Measurements from ENCODE around the gene CD27. TPM values are rescaled to one million over a fixed set of nuclear protein-coding genes. Genes with fewer than 3 reads are reported as not detected.
"Not testable (repeated sequence)": the region's sequence is repeated elsewhere in the genome, so short reads cannot be mapped to it uniquely, and the experiment has no call there.

The CD27 gene
- total RNA-seq, 1 experiment from 2014 or later, result not detected

DNA sequence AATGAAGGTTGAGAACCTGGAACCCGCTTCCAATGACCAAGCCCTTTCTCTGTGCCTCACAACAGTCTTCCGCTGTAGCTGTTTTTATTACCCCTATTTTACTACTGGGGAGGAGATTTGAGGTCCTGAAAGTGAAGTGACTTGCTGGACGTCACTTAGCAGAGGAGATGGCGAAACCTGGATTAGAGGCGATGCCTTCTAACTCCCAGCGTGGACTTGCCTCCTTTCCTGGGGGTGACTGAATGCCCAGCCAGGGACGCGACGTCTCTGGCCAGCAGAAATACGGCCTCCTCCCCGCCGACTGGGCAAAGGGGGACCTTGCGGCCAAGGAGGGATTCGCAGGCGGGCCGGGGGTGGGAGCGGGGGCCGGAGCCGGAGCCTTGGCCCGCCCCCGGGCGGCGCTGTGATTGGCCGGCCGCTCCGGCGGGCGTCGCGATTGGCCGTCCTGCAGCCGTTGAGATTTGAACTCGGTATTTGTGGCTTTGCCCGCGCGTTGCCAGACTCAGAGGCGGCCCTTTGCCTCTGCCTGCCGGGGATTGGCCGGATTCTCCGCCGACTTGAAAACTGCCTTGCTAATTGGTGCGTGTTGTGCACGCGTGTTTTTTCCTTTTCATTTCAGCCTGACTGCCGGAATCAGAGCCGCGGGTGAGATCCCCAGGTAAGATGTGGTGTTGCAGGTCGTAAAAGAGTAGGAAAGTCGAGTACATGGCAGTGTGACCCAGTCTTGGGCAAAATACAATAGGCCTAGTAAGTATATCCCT is 48.9 kb downstream of the CD27 start, which contains the start of gene NCAPD2:
Gene NCAPD2, plus strand, starts transcription at position 606 of the 761 bp plus-strand sequence. CDS start 997 bp downstream, outside the sequence.
- no TSS peak for BruUV-seq (replicated peaks)
- POLR2A ChIA-PET (ENCODE audit: low non-redundant PET), result interaction anchor here (0.7 to 1.0 kb wide), 2 partner anchors 21 to 40 kb away, joined by 3 read pairs; partner anchors contain the start of gene GAPDH
- Histone ChIP-seq H3K9me3 (ENCODE audit: low read depth, low read length, poor library complexity, severe bottlenecking) (no peaks in the 10 kb centered on the region), H3K4me3 (ENCODE audit: low read depth, low read length, poor library complexity, severe bottlenecking) (peak within 1 kb of the TSS; percentile 86), H3K4me1 (ENCODE audit: insufficient read depth, low read length, poor library complexity, severe bottlenecking) (peaks cover 18% of the 10 kb centered on the region), H3K27ac (ENCODE audit: low read depth, low read length, poor library complexity, severe bottlenecking) (peak within 1 kb of the TSS; percentile 97), H3K36me3 (ENCODE audit: insufficient read depth, low read length, poor library complexity, severe bottlenecking) (peaks cover 35% of the 10 kb centered on the region), H3K27me3 (replicated peaks; ENCODE audit: insufficient read depth, low read depth, low read length, poor library complexity) (no peaks in the 10 kb centered on the region)
- CTCF ChIA-PET, result interaction anchor here (1.0 to 1.5 kb wide), 3 partner anchors 22 to 44 kb away, joined by 3 read pairs; partner anchors contain the start of gene VAMP1
- peak; percentile 99 for DNase-seq (ENCODE audit: low spot score)
- TF ChIP-seq, protein P1, sequence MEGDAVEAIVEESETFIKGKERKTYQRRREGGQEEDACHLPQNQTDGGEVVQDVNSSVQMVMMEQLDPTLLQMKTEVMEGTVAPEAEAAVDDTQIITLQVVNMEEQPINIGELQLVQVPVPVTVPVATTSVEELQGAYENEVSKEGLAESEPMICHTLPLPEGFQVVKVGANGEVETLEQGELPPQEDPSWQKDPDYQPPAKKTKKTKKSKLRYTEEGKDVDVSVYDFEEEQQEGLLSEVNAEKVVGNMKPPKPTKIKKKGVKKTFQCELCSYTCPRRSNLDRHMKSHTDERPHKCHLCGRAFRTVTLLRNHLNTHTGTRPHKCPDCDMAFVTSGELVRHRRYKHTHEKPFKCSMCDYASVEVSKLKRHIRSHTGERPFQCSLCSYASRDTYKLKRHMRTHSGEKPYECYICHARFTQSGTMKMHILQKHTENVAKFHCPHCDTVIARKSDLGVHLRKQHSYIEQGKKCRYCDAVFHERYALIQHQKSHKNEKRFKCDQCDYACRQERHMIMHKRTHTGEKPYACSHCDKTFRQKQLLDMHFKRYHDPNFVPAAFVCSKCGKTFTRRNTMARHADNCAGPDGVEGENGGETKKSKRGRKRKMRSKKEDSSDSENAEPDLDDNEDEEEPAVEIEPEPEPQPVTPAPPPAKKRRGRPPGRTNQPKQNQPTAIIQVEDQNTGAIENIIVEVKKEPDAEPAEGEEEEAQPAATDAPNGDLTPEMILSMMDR (conservative IDR thresholded peaks at IDR 0.05; ENCODE audit: low read depth, low read length), result 0 out of 2 replicates have a peak, but pooled peaks have one; percentile 14
- no peak for TF ChIP-seq EZH2 (IDR thresholded peaks at IDR 0.05; ENCODE audit: borderline replicate concordance, low read depth, low read length, poor library complexity, severe bottlenecking)
- intact Hi-C loops (cut with micrococcal nuclease; ENCODE audit: unreplicated experiment), result no loop called here

DNA sequence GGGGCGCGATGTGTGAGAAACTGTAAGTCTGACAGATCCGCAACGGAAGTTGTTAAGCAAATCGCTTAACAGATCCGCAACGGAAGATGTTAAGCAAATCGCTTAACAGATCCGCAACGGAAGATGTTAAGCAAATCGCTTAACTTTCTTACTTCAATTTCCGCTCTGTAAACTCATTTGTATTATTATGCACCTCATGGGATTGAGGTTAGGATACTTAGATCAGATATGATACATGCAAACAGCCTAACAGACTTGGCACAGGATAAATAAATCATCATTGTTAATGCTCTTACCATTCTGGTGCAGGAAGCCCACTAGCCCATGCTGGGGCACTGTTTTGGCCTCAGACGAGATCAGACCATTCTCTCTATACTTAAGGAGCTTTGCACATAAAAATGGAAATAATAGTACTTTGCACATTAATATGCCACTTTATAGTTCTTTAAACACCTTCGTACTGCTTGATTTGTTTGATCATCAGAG is 49.5 kb downstream of the CD27 start:
- no peak for DNase-seq (ENCODE audit: low spot score)
- H3K4me3 ChIP-seq (ENCODE audit: low read depth, low read length, poor library complexity, severe bottlenecking), result peak overlapping the region; percentile 86
- peaks cover 18% of the 10 kb centered on the region for H3K4me1 ChIP-seq (ENCODE audit: insufficient read depth, low read length, poor library complexity, severe bottlenecking)
- intact Hi-C loops (cut with micrococcal nuclease; ENCODE audit: unreplicated experiment), result no loop called here
- ChIA-PET CTCF (interaction anchor here (1.5 kb wide), 1 partner anchor 23 kb away, joined by 3 read pairs; the partner anchor contains the start of gene VAMP1), POLR2A (ENCODE audit: low non-redundant PET) (interaction anchor here (1.0 kb wide), 1 partner anchor 21 kb away, joined by 3 read pairs; no protein-coding TSS in a partner anchor)
- BruUV-seq (replicated peaks), result TSS peak; percentile 66
- no peaks in the 10 kb centered on the region for H3K9me3 ChIP-seq (ENCODE audit: low read depth, low read length, poor library complexity, severe bottlenecking)
- H3K36me3 ChIP-seq (ENCODE audit: insufficient read depth, low read length, poor library complexity, severe bottlenecking), result peaks cover 41% of the 10 kb centered on the region
- no peaks in the 10 kb centered on the region for H3K27me3 ChIP-seq (replicated peaks; ENCODE audit: insufficient read depth, low read depth, low read length, poor library complexity)
- TF ChIP-seq, protein P1 (conservative IDR thresholded peaks at IDR 0.05; ENCODE audit: low read depth, low read length), result peak; percentile 35; the same call in 1 of the 2 replicates
- TF ChIP-seq EZH2 (IDR thresholded peaks at IDR 0.05; ENCODE audit: borderline replicate concordance, low read depth, low read length, poor library complexity, severe bottlenecking), result no peak
- H3K27ac ChIP-seq (ENCODE audit: low read depth, low read length, poor library complexity, severe bottlenecking), result peak overlapping the region; percentile 97

DNA sequence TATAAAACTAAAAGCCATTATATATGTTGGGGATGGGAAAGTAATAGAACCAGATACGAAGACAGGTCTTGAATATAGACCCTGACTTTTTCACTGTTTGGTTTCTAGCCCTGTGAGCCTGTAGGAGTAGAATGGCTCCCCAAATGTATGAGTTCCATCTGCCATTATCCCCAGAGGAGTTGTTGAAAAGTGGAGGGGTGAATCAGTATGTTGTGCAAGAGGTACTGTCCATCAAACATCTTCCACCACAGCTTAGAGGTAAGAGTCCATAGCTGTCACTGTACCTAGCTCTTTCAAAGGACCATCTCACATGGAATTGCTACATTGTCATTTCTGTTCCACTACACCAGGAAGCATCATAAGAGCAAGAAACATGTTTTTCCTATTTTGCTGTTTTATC is 50.2 kb downstream of the CD27 start:
- Histone ChIP-seq H3K4me1 (ENCODE audit: insufficient read depth, low read length, poor library complexity, severe bottlenecking) (peaks cover 18% of the 10 kb centered on the region), H3K27ac (ENCODE audit: low read depth, low read length, poor library complexity, severe bottlenecking) (peak overlapping the region; percentile 97), H3K36me3 (ENCODE audit: insufficient read depth, low read length, poor library complexity, severe bottlenecking) (peaks cover 46% of the 10 kb centered on the region), H3K27me3 (replicated peaks; ENCODE audit: insufficient read depth, low read depth, low read length, poor library complexity) (no peaks in the 10 kb centered on the region), H3K4me3 (ENCODE audit: low read depth, low read length, poor library complexity, severe bottlenecking) (peak overlapping the region; percentile 86), H3K9me3 (ENCODE audit: low read depth, low read length, poor library complexity, severe bottlenecking) (no peaks in the 10 kb centered on the region)
- no TSS peak for BruUV-seq (replicated peaks)
- TF ChIP-seq, protein P1 (conservative IDR thresholded peaks at IDR 0.05; ENCODE audit: low read depth, low read length), result no peak
- no peak for TF ChIP-seq EZH2 (IDR thresholded peaks at IDR 0.05; ENCODE audit: borderline replicate concordance, low read depth, low read length, poor library complexity, severe bottlenecking)
- CTCF ChIA-PET, result no interaction called here
- DNase-seq (ENCODE audit: low spot score), result peak; percentile 22
- POLR2A ChIA-PET (ENCODE audit: low non-redundant PET), result interaction anchor here (1.0 kb wide), 1 partner anchor 20 kb away, joined by 3 read pairs; no protein-coding TSS in a partner anchor
- intact Hi-C loops (cut with micrococcal nuclease; ENCODE audit: unreplicated experiment), result no loop called here

DNA sequence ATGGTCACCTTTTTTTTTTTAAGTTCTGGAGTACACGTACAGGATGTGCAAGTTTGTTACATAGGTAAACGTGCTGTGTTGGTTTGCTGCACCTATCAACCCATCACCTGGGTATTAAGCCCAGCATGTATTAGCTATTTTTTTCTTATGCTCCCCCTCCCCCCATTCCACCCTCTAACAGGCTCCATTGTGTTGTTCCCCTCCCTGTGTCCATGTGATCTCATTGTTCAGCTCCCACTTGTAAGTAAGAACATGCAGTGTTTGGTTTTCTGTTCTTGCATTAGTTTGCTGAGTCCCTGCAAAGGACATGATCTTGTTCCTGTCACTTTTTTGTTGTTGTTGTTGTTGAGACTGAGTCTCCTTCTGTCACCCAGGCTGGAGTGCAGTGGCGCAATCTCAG is 52.5 kb downstream of the CD27 start:
- Histone ChIP-seq H3K36me3 (ENCODE audit: insufficient read depth, low read length, poor library complexity, severe bottlenecking) (peaks cover 44% of the 10 kb centered on the region), H3K4me1 (ENCODE audit: insufficient read depth, low read length, poor library complexity, severe bottlenecking) (peaks cover 17% of the 10 kb centered on the region)
- POLR2A ChIA-PET (ENCODE audit: low non-redundant PET), result interaction anchor here (0.6 kb wide), 1 partner anchor 147 kb away, joined by 4 read pairs; no protein-coding TSS in a partner anchor
- CTCF ChIA-PET; H3K4me3 ChIP-seq (ENCODE audit: low read depth, low read length, poor library complexity, severe bottlenecking); H3K27ac ChIP-seq (ENCODE audit: low read depth, low read length, poor library complexity, severe bottlenecking); BruUV-seq (replicated peaks); DNase-seq (ENCODE audit: low spot score); intact Hi-C loops (cut with micrococcal nuclease; ENCODE audit: unreplicated experiment); H3K27me3 ChIP-seq (replicated peaks; ENCODE audit: insufficient read depth, low read depth, low read length, poor library complexity); H3K9me3 ChIP-seq (ENCODE audit: low read depth, low read length, poor library complexity, severe bottlenecking): not testable (repeated sequence)
